D341Med (cell line): ENCODE measurements around the gene EMP2.

ENCODE experiments used
- DNase-seq: peaks from one replicate; pipeline ENCODE4 v3.0.0; 2012; ENCODE audit warnings: low spot score

Gene EMP2

GRCh38 chr16:10485698-10486382, 94.6 kb downstream of the EMP2 start:
- DNase-seq = no peak

GRCh38 chr16:10485159-10485558, 95.2 kb downstream of the EMP2 start:
- DNase-seq = no peak

- DNase-seq = no peak
Measured at GRCh38 chr16:10480151-10480550, 100.2 kb downstream of the EMP2 start.
